NB4 (cell line): ENCODE results near the gene SDHB.

Source experiments
- POLR2A ChIP-seq: IDR thresholded peaks from 2 replicates; pipeline ENCODE4 v1.6.1; 2011; ENCODE audit warnings: mild to moderate bottlenecking; ENCODE audit not compliant: insufficient read length; ENCODE audit errors: extremely low read depth
- TF ChIP-seq, protein P1 (sequence below): IDR thresholded peaks from one replicate; pipeline ENCODE4 v1.5.1; 2012; ENCODE audit warnings: low read depth, low read length
- TF ChIP-seq, protein P2 (sequence below): IDR thresholded peaks from 2 replicates; pipeline ENCODE4 v1.6.1; 2011; ENCODE audit warnings: low read depth, low read length

DNA sequence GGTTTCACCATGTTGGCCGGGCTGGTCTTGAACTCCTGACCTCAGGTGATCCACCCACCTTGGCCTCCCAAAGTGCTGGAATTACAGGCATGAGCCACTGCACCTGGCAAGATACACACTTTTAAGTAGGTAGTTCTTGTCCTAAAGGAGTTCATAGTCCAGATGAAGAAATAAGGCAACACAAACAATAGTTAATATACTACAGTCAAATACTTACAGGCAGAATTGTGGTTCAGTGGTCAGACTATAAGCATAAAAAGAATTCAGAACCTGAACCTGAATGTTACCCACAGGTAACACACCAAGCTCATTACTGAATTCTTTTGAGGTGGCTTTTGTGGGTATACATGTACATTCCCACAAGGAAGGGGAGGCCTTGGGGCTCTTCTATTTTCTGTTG, 1.8 kb downstream of the SDHB start:
- TF ChIP-seq, protein P1, sequence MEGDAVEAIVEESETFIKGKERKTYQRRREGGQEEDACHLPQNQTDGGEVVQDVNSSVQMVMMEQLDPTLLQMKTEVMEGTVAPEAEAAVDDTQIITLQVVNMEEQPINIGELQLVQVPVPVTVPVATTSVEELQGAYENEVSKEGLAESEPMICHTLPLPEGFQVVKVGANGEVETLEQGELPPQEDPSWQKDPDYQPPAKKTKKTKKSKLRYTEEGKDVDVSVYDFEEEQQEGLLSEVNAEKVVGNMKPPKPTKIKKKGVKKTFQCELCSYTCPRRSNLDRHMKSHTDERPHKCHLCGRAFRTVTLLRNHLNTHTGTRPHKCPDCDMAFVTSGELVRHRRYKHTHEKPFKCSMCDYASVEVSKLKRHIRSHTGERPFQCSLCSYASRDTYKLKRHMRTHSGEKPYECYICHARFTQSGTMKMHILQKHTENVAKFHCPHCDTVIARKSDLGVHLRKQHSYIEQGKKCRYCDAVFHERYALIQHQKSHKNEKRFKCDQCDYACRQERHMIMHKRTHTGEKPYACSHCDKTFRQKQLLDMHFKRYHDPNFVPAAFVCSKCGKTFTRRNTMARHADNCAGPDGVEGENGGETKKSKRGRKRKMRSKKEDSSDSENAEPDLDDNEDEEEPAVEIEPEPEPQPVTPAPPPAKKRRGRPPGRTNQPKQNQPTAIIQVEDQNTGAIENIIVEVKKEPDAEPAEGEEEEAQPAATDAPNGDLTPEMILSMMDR, result no peak
- TF ChIP-seq POLR2A, result no peak
- TF ChIP-seq, protein P2, sequence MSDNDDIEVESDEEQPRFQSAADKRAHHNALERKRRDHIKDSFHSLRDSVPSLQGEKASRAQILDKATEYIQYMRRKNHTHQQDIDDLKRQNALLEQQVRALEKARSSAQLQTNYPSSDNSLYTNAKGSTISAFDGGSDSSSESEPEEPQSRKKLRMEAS, result no peak
